HG03045 (cell line): ENCODE results near the gene SHROOM3.
A peak's percentile ranks its signal among the peaks of the same experiment; 100 is the strongest.

Experiments
- ATAC-seq: cut with Tn5 transposase; IDR thresholded peaks from one replicate; pipeline ENCODE4 v1.9.1; 2021; ENCODE audit warnings: mild to moderate bottlenecking, moderate library complexity; ENCODE audit not compliant: unreplicated experiment

Gene SHROOM3

DNA sequence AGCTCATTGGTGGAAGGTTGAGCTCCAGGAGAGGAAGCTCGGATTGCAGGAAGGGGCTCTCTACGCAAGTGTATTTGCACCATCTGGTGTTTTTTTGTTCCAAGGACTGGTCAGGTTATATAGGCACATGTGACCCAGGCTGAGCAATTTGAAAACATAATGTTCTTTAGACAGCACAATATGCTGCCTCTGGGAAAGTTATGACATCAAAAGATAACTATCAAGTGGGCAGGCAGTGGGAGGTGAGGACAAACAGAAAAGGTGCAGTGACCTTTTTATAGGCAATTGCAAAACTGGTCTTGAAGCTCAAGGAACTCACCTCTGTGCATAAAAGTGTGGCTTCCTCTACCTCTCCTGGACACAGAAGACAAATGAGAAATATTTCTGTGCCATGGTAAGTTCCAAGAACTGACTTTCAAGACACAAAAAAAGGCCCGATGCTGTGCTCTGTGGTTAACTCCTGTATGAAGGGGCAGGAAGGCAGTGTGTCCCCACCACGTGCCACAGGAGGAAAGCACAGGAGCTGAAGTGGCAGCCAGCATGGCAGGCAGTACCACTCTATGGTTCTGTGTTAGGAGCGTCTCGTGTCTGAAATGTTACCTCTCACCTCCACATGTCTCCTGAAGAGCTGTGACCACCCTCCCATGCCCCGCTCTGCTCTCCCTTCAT, 128.6 kb downstream of the SHROOM3 start:
- no peak for ATAC-seq

DNA sequence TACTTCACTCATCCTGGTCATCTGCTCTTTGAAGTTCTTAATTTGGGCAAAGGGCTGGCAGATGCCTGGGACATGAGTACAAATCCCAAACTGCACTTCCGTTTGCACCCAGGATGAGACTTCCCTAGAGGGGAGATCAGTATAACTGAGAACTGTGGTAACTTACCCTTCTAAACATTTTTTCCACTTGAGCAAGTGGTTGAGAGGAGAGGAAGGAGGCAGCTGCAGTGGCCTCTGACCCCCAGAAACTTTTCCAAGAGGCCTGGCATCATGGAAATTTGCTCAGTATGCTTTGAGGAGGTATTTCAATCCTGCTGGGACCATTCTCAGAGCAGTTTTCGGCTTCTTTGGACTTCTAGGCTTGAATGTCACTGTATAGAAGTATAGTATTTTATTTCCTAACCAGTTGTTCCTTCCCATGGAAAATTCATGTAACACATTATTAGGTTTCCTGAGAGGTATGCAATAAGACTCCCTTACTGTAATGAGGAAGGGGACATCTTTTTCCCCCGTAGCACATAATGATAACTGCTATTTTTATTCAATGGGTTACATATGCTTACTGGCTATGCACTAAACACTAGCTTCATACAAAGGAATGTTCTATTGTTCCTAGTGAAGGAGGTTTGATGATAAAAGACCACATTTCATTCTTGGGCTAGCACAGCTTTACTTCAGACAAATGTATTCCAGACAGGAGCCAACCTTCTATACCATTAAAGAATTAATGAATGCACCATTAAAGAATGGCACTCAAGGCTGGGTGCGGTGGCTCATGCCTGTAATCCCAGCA, 129.3 kb downstream of the SHROOM3 start:
- no peak for ATAC-seq

DNA sequence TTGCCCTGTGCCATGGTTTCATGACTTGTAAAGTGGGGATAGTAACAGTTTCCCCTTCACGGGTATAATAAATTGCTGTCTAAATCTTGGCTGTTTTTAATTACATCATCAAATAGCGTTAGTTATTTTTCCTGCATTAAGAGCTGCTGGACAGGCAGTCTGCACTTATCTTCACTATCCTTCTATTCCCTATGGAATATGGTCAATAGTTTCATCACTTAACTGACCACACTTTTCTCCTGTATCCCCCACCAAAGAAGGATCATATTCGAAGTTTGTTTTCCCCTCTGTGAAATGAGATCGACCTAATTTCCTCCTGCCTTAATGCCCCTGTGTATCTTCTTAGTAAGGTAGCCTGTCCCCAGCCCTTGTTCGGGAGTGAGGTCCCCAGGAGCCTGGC, 133.2 kb downstream of the SHROOM3 start:
- ATAC-seq, result no peak

DNA sequence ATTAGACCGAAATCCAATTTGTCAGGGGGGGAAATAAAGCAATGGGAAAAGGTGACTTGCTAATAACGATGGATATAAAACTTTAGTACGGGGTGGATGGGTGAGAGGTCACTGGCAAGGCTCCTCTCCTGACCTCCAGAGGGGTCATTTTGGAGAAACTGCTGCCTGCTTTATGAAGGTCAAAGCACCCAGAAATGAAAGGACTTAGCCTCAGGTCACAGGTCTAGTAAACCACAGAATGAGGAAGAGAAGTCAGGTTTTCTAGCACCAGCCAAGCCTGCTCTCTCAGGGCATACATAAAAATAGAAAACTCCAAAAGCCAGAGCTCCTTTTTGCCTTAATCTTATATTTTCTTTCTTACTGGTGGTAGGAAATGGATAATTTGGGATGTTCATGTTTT, 134.2 kb downstream of the SHROOM3 start:
- ATAC-seq, result no peak

DNA sequence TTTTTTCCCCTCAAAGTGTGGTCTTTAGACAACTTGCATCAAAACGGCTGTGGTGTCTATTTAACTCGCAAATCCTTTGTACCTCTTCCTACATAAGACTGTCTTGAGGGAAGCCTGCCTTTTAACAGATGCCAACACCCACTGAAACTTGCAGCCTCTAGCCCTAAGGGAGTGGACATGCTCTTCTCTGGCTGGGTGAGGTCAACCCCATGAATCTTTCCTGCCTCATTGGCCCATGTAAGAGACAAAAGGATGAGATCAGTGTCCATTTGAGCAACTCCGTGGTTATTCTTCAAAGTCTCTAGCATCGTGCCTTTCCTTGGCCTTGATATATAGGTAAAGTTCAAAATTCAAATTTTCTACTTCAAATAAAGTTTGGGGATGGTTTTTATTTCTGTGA, 134.7 kb downstream of the SHROOM3 start:
- ATAC-seq, result no peak

DNA sequence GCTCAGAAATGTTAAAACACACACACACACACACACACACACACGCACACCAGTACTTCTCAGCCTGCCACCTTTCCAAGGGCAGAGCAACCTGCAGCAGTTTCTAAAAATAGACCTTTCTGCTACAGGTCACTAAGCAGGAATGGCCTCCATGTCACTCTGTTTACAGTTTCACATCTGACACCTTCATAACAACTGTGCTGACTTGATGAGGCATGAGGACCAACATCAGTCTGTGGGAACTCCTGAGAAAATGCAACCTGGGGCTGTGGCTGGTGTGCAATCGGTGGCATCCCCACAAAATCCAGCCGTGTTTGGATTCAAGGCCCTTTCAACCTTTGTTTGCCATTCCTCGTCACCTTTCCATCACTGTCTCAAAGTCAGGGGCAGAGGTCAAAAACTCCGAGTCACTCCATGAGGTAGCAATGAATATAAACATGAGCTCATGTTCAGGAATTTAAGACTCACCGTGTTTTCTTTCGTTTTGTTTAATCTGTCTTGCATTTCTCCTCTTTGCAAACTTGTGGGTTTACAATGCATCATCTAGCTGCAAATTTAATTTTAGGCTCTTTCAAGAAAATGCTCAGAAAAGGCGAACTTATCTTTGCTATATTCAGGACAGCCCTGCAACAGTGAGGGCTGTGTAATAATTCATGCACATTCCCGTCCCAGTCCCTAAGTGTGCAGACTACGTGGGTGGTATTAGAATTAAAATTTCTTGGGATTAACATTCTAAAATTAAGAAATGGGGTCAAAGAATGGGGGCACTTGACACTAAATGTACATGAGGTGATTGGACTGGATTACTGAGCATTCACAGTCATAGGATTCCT, 135.3 kb downstream of the SHROOM3 start:
- no peak for ATAC-seq

DNA sequence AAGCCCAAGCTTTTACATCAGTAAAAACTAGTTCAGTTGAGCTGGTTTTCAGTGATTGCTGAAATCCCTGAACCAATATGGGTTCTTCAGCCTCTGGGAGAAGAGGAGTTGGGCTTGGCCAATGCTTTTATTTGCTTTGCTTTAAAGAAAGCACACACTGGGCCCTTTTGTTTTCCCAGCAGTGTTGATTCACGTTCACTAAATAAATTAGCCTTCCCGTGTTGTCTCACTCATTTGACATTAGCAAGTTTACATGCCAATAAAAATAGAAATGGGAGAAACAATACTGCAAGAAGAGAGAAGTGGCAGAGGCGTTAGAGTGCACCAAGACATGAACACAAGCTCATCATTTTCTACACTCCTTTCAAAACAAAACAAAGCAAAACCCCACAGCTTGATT, 136.2 kb downstream of the SHROOM3 start:
- no peak for ATAC-seq

DNA sequence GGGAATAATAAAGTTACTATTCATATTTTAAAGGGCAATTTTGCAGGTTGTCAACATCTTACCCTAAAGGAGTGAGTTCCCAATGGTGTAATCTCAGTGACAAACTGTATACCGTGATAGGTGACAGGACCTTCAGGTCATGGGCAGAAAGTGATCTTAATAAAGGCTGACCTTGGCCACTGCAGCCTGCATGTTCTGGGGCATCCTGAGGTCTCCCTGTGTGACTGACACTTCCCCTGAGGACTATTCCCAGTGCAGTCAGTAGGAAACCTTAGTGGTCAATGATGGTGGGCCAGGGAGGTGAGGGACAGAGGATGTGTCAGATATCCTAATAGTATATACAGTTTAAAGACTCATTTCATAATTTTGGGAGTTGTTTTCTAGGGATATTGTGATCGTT, 137.2 kb downstream of the SHROOM3 start:
- no peak for ATAC-seq

DNA sequence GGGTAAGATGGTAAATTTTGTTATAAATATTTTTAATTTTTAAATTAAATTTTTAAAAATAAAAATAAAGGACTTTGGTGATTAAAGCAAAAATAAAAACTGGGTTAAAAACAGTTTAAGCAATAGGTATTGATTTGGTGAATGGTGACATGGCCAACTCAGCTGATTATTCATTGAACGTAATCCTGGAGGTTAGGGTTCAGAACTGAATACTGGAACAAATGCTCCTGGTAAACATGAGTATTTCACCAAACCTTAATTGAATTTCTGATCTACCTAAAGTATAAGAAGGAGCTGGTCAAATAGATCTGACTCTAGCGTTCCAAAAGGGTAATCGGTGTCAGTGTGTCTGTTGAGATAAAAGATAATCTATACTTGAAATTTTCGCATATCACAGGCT, 141.8 kb downstream of the SHROOM3 start:
- ATAC-seq, result no peak

DNA sequence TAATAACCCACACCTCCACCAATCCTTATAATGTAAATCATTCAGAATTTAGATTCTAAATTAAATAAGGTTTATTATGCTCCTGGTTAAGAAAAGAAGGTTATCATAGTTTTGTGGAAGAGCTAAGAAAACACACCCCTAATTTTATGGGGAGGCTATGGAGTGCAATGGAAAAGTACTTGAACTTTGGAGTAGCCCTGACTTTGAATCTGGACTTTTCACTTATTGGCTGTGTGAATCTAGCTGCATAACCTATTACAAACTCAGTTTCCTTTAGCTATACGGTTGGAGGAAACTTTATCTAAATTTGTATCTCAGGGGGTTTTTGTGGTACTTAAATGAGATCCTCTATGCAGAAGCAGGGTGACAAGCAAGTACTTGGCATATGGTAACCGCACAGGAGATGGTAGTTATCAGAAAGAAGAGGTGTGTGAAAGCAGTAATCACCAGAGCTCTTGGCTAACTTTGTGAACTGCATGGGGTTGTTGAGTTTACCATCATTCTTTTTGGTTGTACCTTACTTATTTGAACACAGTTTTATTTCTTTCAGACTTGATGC, 143.1 kb downstream of the SHROOM3 start:
- ATAC-seq, result no peak

DNA sequence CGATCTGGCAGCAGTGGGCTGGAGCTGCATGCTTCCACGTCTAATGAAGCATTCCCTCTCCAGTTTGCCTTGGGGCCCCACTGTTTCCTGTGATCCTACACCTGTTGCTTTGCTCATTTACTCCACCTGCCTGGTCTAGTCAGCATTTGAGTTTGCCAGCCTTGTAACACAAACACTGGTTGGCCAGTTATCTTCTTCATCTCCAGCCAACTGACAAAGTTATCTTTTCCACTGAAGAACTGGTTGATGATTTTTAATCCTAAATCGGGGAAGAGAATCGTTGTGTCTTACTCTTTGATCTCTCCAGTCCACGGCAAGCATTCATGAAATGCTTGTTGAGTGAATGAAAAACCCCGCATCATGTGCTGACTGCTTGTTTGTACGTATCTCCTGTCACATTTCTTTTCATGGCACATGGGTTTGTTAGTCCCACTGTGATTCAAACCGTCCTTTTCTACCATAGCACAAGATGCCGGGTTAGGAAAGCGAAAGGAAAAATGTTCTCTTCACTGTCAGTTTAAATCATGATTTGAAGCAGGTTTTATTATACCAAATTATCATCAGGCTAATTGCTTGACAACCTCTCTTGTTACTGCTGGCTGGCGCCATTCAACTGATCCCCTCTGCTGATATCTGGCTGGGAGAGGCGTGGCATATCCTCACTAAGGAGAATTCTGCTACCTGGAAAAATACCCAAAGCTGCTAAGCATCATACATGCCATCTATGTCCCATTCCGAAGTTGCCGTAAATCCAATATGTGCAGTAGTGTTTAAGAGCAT, 144.8 kb downstream of the SHROOM3 start:
- no peak for ATAC-seq

DNA sequence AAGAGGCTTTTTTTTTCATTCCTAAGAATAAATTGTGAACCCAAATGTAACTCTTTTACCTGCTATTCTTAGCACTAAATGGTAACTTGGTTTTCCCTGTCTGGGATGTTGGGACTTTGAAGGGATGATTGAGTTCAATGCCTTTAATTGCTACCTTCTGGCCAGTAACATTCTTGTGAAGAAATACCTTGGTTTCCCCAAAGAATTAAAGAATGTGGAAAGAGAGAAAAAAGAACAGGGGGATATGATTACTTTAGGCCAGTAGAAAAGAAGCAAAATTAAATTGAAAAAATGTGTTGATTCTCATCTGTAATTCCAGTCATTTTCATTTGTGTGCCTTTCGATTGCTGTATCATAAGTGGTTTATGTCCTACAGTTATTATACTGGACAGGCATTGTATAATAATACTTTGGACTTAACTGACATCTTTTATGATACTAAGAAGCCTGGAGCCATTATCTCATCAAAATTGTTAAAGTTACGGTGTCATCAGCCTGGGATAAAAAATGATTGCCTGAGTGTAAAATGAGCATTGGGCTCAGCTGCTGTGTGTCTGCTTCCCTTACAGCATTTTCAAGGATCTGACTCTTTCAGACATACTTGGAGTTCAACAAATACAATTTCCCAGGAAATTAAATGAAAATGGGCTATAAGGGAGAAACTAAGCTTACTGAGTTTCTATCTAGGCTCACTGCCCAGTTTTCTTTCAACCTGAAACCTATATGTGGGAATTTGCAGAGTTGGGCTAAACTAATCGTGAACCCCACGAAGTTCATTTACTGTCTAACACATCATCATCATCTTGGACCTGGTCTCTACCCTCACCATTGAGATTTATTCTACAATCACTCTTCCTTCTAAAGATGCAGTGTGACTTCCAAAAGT, 146.3 kb downstream of the SHROOM3 start:
- no peak for ATAC-seq

DNA sequence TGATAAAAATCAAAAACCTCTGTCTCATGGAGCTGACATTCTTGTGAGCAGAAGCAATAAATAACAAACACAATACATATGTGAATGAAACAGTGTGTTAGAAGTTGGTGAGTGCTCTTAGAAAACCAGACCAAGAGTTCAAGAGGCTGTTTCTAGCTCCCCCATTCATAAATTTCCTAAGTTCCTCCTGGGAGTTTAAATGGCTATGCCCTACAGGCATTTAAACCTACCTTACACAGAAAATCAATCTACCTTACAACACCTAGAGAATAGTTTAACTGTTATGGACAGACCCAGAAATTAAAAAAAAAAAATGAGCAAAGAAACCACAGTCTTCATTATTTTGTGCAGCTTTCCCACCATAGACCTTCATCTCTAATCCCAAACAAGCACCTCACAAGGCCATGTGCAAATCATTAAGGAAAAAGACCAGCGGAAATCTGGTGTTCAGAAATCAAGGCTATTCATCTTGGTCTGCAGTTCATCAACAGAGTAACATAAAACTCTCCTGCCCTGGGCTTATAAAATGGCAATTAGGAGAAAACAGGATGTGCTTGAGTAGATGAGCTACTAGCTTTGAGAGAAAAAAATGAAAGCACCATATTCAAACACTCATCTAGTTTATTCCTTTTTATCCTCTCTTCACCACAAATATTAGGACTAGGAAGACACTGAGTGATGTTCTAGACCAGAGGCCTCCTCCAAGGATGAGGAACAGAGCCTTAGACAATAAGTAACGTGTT, 147.2 kb downstream of the SHROOM3 start:
- ATAC-seq, result no peak

DNA sequence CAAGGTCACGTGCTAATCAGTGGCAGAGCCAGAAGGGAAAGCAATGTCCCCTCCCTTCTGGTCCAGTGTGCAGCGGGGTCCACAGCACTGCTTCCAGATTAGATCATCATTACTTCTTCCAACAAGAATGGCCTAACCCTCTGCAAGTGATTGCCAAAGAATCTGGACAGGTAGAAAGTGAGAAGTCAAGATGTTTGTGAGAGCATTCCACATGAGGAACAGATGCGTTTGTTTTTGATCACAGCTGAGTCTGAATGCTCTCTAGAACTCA, 147.7 kb downstream of the SHROOM3 start:
- ATAC-seq, result no peak

DNA sequence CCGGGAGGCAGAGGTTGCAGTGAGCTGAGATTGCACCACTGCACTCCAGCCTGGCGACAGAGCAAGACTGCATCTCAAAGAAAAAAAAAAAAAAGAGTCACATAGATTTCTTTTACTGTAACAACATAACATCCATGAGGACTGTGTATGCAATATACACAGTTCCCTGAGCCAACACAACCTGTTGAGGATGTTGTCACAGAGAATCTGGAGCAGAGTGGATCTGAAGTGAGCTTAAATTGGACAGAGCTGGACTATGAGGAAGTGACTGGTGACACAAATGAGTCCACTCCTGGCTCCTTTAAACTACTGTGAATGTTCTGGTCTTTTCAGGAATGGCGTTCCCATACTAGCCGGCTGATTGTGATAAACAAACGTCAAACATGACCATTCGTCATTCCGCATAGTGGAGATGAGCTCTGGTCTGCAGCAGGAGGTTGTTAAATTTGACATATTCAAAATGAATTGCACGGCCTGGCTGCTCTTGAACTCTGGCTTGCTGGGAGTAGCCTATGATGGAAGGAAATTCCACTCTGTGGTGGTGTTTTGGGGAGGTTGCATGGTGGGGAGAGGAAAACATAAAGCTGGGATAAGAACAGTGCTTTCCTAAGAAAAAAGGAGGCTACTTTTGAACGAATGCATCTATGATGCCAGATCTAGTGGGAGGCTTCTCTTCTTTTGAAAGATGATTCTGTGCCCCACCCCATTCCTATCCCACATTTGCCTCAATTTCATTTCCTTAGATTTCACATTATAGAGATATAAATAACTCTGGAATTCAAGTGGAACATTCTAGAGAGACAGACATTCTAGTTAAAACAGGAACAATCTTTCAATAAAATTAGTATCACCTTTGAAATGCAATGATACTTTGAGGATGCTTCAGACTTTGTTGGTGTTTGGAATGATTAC, 149.5 kb downstream of the SHROOM3 start:
- no peak for ATAC-seq

DNA sequence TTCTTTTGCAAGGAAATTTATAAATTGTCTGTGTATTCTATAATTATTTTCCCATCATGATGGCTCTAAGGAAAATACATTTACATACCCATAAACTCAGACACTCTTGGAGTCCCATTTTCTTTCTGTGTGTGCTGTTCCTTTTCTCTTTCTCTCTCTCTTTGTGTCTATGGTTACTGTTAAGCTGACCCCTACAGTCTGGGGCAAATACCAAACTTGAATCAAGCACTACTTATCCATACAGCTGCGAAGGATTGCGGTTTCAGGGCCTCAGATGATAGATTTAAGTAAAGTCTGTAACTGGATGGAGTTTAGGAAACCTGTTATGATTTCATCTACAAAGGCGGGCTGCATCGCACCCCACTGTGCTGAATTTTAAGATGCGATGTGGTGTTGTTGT, 150.2 kb downstream of the SHROOM3 start:
- ATAC-seq, result no peak

DNA sequence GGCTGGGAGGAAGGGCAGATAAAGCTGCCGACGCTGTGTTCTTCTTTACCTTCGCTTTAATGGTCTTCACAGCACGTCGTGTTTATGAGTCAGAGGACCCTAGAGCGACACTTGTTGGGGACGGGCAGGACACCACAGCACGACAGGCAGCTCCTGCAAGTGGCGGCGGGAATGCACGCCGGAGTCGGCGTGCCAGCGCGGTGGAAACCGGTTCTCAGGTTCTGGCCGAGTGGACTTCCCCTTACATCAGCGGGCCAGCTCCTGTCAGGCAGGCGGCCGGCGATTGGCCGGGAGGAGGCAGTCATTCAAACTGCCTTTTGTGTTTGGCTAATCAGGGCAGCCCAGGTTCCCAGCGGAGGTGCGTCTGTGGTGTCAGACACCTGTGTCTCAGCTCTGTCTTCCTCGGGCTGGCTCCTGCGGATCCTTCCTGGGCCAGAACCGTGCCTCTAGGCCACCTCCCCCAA, 150.9 kb downstream of the SHROOM3 start:
- ATAC-seq, result peak; percentile 95

DNA sequence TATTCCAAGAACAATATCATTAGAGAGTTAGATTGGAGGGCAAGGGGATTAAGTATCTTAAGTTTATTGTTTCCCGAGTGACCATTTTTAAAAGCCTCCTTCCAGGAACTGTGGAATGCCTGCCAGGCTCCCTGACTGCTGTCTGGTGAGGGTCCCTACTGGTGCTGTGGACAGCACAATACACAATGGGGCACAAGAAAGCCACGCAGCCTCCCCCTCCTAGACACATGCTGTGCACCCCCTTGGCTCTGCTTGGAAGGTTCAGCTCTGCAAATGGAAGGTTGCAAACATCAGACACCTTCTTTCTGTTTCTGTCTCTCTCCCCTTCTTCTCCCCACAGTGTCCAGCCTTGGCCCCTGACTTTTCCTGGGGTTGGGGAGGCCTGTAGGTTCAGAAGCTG, 153.2 kb downstream of the SHROOM3 start:
- ATAC-seq, result no peak
